ENCODE data around the gene FTCD. TPM values are rescaled to one million over a fixed set of nuclear protein-coding genes. Genes with fewer than 3 reads are reported as not detected.
A peak's percentile ranks its signal among the peaks of the same experiment; 100 is the strongest.

The FTCD gene
- total and polyA plus RNA-seq, 2 of the 8 experiments (the other 6 are each of a cell fraction or from before 2014, with no cell fraction given), result 3.3 to 4.9 TPM

- H4K91ac ChIP-seq (replicated peaks; ENCODE audit: insufficient read length, low read length), result no peak overlapping the region
- no peak overlapping the region for H3K4me2 ChIP-seq (ENCODE audit: insufficient read depth in 1 of 2, low read depth in 2 of 2, low read length in 2 of 2)
- WGBS, 2 experiments (ENCODE audit: extremely low coverage in 1 of 2, insufficient coverage in 1 of 2, insufficient read length in 1 of 2, insufficient replicate concordance in 2 of 2, low coverage in 1 of 2, low lambda C conversion rate in 2 of 2, missing lambda C conversion rate in 1 of 2), result 74% methylated on average over 17 of the region's 17 CpGs; no CpG with 5 or more reads in 1 of the 2 experiments
- no peak overlapping the region for H2AK5ac ChIP-seq (ENCODE audit: low read depth, low read length)
- no peak overlapping the region for H2BK5ac ChIP-seq (ENCODE audit: low read depth, low read length)
- no peak overlapping the region for H3K23ac ChIP-seq (ENCODE audit: insufficient read length)
- POLR2A ChIA-PET (ENCODE audit: partially characterized antibody), result no interaction called here
- H3K4me3 ChIP-seq (ENCODE audit: extremely low read depth in 1 of 4, insufficient read depth in 2 of 4, low read depth in 3 of 4, low read length in 4 of 4), result no peak overlapping the region
- no peaks in the 10 kb centered on the region for H3K79me2 ChIP-seq (ENCODE audit: control insufficient read depth in 1 of 2, insufficient read depth in 2 of 2, low read length in 2 of 2)
- H3K36me3 ChIP-seq (ENCODE audit: control insufficient read depth in 2 of 4, insufficient read depth in 4 of 4, low read length in 3 of 4), result peaks cover 4 to 9% (median 6%) of the 10 kb centered on the region in 4 experiments; a peak in 6 of 8 replicates
- no peak overlapping the region for H2BK15ac ChIP-seq (ENCODE audit: low read length)
- H3K79me1 ChIP-seq (ENCODE audit: low read depth, low read length), result no peaks in the 10 kb centered on the region
- FAIRE-seq (no peak), DNase-seq (ENCODE audit: low read depth in 1 of 2, low spot score in 2 of 2) (no peak)
- H3K9ac ChIP-seq (replicated peaks in 1 of 4; ENCODE audit: extremely low read depth in 1 of 4, low read depth in 3 of 4, low read length in 3 of 4), result no peak overlapping the region
- H4K20me1 ChIP-seq (replicated peaks in 1 of 2; ENCODE audit: control insufficient read depth in 1 of 2, insufficient read depth in 2 of 2, low read length in 2 of 2), result peaks cover 2 to 12% of the 10 kb centered on the region in 2 experiments
- no peak overlapping the region for H4K5ac ChIP-seq (ENCODE audit: insufficient read length, low read depth, low read length)
- no peak overlapping the region for H3K56ac ChIP-seq (replicated peaks; ENCODE audit: insufficient read length, low read depth, low read length)
- no peak overlapping the region for H2BK120ac ChIP-seq (replicated peaks; ENCODE audit: low read depth, low read length)
- no peak overlapping the region for H4K8ac ChIP-seq (ENCODE audit: extremely low read depth, insufficient read depth, low read length)
- no peaks in the 10 kb centered on the region for H3K27me3 ChIP-seq (replicated peaks in 1 of 4; ENCODE audit: control insufficient read depth in 3 of 4, extremely low read depth in 1 of 4, insufficient read depth in 3 of 4, low read length in 3 of 4)
- no peak overlapping the region for H3K18ac ChIP-seq (ENCODE audit: extremely low read depth, low read length)
- H2AFZ ChIP-seq (ENCODE audit: low read length), result no peak overlapping the region
- H3K4me1 ChIP-seq (replicated peaks in 1 of 4; ENCODE audit: control insufficient read depth in 3 of 4, insufficient read depth in 4 of 4, low read length in 3 of 4), result peaks cover 0 to 9% (median 0%) of the 10 kb centered on the region in 4 experiments; a peak in 3 of 7 replicates
- H2BK20ac ChIP-seq (ENCODE audit: low read length), result no peak overlapping the region
- no peaks in the 10 kb centered on the region for H3K9me3 ChIP-seq (ENCODE audit: insufficient read depth in 2 of 2, low read depth in 1 of 2, low read length in 1 of 2)
- no peak overlapping the region for H3K27ac ChIP-seq (ENCODE audit: low read depth, low read length)
- peaks cover 8% of the 10 kb centered on the region for H3K23me2 ChIP-seq (ENCODE audit: low read depth, low read length)
- H3K14ac ChIP-seq (ENCODE audit: insufficient read length), result no peak overlapping the region
- H3K4ac ChIP-seq (replicated peaks; ENCODE audit: insufficient read length, low read depth, low read length), result no peak overlapping the region
- 0 out of 2 replicates have a peak overlapping the region, but pooled peaks have one; percentile 50 for H2BK12ac ChIP-seq (ENCODE audit: low read depth, low read length)
- CTCF ChIA-PET (ENCODE audit: partially characterized antibody), result interaction anchor here (1.1 kb wide), 1 partner anchor 56 kb away, joined by 3 read pairs; no protein-coding TSS in a partner anchor
- TF ChIP-seq SP4 (IDR thresholded peaks at IDR 0.05; ENCODE audit: low read length), result no peak
- no peak for TF ChIP-seq SIRT6 (IDR thresholded peaks at IDR 0.05; ENCODE audit: low read length)
These were observed 33.1 kb upstream of the FTCD start for GRCh38 chr21:46188226-46189212.

All from H1 (cell line).